GM10248 (cell line): Measurements from ENCODE around the gene MATN1.

Source experiments
- CTCF ChIA-PET: fragments of 300-600 bp; sonication (Branson Sonifier 250); formaldehyde crosslinking; extraction: SDS; loops from one replicate; lab custom pipeline; 2021; ENCODE audit warnings: antibody characterized with exemption; lab: Yijun Ruan, JAX
- POLR2A ChIA-PET: fragments of 350-650 bp; sonication (Branson Sonifier 250); formaldehyde crosslinking; extraction: SDS; loops from one replicate; lab custom pipeline; 2020; ENCODE audit warnings: antibody characterized with exemption; lab: Yijun Ruan, JAX
- DNase-seq: peaks from one replicate; pipeline ENCODE4 v3.0.0; 2012; ENCODE audit errors: extremely low spot score
- TF ChIP-seq, protein P1 (sequence below): IDR thresholded peaks from 2 replicates; pipeline ENCODE4 v1.5.1; 2012; ENCODE audit warnings: mild to moderate bottlenecking, low read depth; ENCODE audit errors: extremely low read depth, missing control alignments, control extremely low read depth

MATN1 gene

DNA sequence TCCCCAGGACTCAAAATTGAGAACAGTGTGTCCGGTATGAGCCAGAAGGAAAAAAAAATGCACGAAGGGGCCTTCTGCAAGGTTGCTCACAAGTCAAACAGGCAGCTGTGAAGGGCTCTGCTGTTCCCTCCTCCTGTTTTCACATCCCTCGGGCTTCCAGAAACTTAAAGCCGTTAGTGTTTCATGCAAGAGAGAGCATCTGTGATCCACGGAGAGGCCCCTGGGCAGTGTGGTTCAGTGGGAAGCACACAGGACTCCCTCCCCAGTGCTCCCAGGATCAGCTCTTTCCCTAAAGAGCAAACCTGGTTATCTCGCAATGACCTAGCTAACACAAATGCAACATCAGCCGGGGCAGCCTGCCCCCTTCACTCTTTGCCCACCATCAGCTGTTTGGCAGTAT lies 2.9 kb upstream of the MATN1 start:
- POLR2A ChIA-PET = no interaction called here
- CTCF ChIA-PET = interaction anchor here (1.0 to 19.1 kb wide), 6 partner anchors 13 to 185 kb away, joined by 3 to 611 read pairs (median 4); no protein-coding TSS in a partner anchor
- DNase-seq = no peak
- TF ChIP-seq, protein P1, sequence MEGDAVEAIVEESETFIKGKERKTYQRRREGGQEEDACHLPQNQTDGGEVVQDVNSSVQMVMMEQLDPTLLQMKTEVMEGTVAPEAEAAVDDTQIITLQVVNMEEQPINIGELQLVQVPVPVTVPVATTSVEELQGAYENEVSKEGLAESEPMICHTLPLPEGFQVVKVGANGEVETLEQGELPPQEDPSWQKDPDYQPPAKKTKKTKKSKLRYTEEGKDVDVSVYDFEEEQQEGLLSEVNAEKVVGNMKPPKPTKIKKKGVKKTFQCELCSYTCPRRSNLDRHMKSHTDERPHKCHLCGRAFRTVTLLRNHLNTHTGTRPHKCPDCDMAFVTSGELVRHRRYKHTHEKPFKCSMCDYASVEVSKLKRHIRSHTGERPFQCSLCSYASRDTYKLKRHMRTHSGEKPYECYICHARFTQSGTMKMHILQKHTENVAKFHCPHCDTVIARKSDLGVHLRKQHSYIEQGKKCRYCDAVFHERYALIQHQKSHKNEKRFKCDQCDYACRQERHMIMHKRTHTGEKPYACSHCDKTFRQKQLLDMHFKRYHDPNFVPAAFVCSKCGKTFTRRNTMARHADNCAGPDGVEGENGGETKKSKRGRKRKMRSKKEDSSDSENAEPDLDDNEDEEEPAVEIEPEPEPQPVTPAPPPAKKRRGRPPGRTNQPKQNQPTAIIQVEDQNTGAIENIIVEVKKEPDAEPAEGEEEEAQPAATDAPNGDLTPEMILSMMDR = no peak

DNA sequence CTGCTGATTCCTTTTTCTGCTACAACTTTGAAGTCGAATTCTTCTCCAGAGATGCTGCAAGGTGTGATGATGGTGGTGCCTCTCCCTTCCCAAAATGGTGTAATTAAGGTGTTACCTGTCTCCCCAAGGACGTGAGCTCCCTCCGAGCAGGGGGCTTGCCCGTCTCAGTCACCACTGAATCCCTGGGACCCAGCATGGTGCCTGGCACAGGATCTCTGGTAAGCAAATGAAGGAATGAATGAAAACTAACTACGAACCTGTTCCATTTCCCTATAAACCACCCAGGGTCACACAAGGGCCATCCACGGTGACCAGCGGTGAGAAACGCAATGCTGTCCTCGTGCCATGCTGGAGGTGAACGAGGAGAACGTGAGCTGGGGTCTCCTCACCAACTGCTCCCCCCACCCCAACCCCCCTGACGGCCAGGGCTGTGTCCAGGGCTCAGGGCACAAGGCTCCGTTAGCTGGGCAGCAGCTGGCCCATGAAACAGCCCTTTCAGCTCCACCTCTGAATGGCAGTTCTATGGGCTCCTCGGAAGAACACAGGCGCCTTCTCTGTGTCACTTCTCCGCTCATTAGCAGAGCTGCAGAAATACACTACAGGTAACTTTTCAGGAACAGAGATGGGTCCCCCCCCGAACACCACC lies 2.2 kb upstream of the MATN1 start:
- ChIA-PET POLR2A (no interaction called here), CTCF (interaction anchor here (1.0 to 19.1 kb wide), 7 partner anchors 19 to 185 kb away, joined by 3 to 611 read pairs (median 5); no protein-coding TSS in a partner anchor)
- TF ChIP-seq, protein P1 = no peak
- no peak for DNase-seq

DNA sequence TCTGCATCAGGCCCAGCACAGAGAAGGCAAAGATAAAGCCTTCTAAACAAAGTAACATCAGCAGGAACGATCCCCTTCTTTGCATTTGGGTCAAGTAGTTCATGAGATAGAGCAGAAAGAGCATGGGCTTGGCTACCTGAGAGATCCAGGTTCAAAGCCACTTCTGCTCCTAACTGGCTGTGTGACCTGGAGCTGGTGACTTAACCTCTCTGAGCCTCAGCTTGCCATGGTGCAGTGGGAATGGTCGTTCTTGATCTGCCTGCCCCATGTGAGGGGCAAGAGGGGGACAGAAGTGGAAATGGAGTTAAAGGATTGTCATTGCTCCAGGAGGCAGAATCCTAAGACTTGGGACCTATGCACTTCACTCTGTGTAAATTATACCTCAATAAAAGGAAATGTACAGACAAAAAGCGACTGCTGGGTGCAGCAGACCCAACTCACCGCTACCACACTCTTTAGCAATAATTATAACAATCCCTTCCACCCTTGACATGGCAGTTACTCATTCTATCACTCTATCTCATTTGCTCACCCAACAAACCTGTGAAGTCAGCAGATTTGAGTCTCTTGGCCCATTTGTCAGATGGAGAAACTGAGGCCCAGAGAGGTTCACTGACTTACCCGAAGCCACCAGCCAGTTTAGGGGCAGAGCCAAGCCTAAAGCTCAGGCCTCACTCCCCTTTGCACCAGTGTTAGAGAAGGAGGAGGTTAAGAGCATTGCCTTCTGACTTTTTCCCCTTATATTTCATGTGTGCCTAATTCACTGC lies 1.5 kb upstream of the MATN1 start:
- CTCF ChIA-PET = interaction anchor here (1.2 to 19.1 kb wide), 7 partner anchors 8 to 186 kb away, joined by 3 to 611 read pairs (median 5); no protein-coding TSS in a partner anchor
- POLR2A ChIA-PET = no interaction called here
- no peak for DNase-seq
- TF ChIP-seq, protein P1 = no peak

DNA sequence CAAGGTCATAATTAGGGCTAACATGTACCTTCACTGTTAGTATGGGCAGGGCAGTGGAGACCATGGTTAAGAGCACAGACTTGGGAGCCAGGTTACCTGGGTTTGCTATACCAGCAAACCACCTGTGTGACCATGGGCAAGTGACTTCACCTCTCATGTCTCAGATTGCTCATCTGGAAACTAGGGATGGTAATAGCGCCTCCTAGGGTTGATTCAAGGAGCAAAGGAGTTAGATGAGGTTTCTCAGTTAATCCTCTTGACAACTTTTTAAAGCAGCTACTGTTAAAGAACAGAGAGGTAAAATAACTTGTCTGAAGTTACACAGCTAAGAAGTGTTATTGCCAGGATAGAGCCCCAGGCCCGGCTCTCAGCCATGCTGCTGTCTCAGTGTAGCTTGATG lies 790 bp upstream of the MATN1 start:
- no peak for DNase-seq
- TF ChIP-seq, protein P1 = no peak
- ChIA-PET CTCF (interaction anchor here (1.2 to 19.1 kb wide), 6 partner anchors 9 to 78 kb away, joined by 3 to 611 read pairs (median 4); no protein-coding TSS in a partner anchor), POLR2A (no interaction called here)

DNA sequence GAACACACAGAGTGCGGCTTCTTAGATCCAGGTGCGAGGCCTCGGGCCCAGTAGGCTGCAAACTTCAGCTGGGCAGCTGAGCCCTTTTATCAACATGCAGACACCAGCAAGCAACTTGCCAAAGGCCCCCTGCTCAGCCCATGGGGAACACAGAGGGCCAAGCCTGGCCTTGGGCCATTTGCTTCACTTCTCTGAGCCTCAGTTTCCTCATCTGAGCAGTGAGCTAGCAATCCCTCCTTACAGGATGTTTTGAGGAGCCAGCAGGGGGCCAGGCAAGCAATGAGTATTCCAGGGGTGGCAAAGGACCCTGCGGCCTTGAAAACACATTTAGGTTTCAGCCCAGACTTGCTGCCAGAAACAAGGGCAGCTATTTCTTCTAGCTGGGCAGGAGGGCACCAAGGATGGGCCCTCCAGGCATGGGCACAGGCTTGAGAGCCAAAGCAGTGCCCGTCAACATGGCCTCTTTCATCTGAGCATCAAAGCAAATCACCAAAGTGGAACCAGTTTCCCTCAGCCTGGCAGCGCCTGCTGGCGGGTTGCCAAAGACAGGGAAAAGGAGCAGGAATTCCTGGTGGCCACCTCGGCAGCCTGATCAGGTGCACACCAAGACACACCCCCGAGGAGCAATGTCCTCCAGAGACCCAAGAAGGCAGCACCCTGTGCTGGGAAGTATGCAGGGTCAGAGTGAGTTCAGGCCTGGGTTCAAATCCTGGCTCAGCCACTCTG lies 1.4 kb downstream of the MATN1 start:
- ChIA-PET POLR2A (interaction anchor here (1.1 kb wide), 1 partner anchor 8 kb away, joined by 3 read pairs; no protein-coding TSS in a partner anchor), CTCF (interaction anchor here (3.6 to 19.1 kb wide), 4 partner anchors 7 to 190 kb away, joined by 31 to 611 read pairs (median 71); no protein-coding TSS in a partner anchor)
- DNase-seq = no peak
- TF ChIP-seq, protein P1 = peak; percentile 4
